ENCODE results near the gene CPHXL2.

Gene CPHXL2

DNA sequence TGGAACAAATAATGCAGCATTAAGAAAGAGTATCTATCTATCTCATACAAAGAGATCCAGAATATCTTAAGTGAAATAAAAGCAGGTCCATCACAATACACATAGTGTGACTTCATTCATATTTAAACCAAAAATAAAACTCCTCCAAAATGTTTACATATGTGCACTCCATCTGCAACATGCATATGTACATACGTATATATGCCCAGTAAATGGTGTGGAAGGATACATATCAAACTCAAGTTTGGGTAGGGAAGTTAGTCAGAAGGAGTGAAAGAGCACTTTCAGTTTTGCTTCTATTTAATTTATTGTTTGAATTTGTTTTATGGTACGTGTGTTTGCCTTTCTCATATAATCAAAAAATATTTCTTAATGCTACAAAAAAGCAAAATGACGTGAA lies 41.8 kb downstream of the CPHXL2 start:
- no peak for DNase-seq

- DNase-seq: no peak
These were observed 44.0 kb downstream of the CPHXL2 start for GRCh38 chr16:75632857-75633256.

GRCh38 chr16:75630052-75630451 lies 46.8 kb downstream of the CPHXL2 start:
- DNase-seq: no peak

DNA sequence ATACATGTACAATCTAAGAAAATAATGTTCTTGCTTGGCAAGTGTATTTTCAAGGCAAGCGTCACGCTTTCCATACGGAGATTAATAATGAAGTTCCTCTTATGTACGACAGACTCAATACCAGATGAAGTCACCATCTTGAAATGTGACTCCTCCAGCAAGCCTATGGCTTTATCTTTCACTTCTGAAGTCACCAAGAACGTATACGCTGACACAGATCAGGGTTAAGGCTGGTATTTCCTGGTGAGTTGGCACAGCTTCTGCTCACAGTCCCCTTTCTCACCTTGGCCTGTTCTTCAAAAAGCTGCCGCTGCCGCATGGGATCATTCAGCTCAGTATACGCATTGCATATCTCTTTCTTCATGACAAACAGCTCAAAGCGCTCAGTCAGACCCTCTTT lies 47.7 kb downstream of the CPHXL2 start:
- DNase-seq: no peak

GRCh38 chr16:75628351-75628750 lies 48.5 kb downstream of the CPHXL2 start:
- no peak for DNase-seq

- no peak for DNase-seq
These were observed 49.0 kb downstream of the CPHXL2 start for GRCh38 chr16:75627851-75628250.

- no peak for DNase-seq
These were observed 50.0 kb downstream of the CPHXL2 start for GRCh38 chr16:75626806-75627205.

DNA sequence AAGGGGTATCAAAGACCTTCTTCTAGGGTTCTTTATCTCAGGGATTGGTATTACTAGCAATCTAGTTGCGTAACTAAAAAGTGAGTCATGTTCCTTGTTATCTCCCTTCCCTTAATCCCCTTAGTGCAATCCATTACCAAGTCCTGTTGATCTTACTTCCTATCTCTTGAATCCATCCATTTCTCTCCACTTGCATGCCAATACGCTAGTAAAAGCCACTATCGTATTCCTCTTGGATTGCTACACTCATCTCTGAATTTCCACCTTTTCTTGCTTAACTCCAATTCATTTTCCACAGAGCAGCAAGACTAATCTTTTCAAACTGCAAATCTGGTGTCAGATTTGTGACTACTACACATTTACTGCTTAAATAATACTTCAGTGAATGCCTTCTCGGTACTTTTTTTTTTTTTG lies 51.9 kb downstream of the CPHXL2 start:
- peak; percentile 25 for DNase-seq

DNA sequence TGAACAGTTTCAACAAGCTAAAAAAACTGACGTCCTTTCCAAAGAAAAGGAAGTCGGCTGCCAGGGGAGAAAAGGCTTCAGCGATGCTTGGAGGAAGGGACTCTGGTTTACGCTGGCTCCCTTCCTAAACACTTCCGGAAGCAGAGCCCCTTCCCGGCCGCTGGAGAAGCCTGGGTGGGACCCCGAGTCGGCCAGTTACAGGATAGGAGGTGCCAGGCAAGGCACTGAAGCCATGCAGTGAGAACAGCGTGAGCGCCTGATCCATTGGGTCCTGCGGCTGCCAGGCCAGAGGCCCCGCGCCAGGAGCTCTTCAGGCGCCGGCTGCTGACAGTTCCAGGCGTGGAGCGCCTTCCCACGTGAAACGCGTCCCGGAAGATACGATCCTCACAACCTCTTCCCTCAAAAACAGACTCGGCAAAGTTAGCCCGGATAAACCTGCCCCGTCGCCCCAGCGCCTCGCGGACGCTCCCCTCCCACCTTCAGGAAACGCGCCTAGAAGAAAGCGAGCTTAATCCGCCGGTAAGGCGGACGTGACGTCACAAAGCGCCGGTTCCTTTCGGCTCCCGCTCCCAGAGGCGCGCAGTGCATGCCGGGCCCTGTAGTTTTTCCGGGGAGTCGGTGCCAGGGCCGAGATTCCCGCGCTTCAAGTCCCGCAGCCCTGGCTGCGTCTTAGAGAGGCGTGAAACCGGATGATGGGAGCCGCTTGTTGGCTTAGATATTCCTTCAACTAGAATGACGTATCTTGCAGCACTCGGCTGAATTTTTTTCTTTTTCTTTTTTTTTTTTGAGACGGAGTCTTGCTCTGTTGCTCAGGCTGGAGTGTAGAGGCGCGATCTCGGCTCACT lies 53.8 kb downstream of the CPHXL2 start, which contains the start of gene ADAT1:
ADAT1 (minus strand) TSS at position 521 of the 845 bp plus-strand sequence. CDS start 2,482 bp downstream, outside the sequence.
- peak; percentile 98 for DNase-seq

- DNase-seq: no peak
These were observed 55.7 kb downstream of the CPHXL2 start for GRCh38 chr16:75621170-75621477.

DNA sequence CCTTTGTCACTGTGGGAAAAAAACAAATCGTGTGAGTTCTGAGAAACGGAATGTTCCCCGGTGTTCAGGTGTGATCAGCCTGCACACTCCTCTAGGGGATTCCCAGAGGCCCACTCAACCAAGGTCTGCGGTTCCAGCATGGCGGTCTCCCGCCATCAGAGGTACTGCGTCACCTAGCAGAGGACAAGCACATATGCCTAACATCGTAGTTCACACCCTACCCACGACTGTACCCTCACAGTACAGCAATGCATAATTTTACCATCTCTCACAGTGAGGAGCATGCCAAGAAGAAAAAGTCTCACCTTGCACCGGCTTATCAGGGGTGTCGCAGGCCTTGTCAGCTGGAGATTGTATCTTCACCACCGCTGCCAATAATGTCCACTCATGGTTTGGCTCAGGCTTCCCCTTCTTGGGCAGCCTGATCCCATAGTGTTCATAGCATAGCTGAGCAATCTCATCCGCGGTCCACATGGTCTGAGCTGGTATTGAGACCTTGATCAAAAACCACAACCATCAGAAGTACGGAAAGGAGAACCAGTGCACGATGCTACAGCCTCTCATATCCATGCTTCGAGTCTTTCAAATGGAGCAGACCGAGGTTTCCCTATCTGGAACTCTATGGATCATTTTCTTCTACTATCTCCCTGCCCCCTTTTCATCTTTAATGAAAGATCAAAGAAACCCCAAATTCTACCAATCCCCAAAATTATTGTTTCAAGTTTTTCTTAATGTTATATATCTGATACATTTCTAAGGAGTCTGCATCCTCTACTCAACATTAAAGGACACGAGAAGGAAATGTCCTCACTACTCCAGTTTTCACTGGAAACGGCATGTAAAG lies 56.3 kb downstream of the CPHXL2 start:
- no peak for DNase-seq

GRCh38 chr16:75618780-75619179 lies 58.0 kb downstream of the CPHXL2 start:
- no peak for DNase-seq

- DNase-seq: no peak
These were observed 59.7 kb downstream of the CPHXL2 start for GRCh38 chr16:75617121-75617520.

- no peak for DNase-seq
These were observed 60.2 kb downstream of the CPHXL2 start for GRCh38 chr16:75616521-75617010.

DNA sequence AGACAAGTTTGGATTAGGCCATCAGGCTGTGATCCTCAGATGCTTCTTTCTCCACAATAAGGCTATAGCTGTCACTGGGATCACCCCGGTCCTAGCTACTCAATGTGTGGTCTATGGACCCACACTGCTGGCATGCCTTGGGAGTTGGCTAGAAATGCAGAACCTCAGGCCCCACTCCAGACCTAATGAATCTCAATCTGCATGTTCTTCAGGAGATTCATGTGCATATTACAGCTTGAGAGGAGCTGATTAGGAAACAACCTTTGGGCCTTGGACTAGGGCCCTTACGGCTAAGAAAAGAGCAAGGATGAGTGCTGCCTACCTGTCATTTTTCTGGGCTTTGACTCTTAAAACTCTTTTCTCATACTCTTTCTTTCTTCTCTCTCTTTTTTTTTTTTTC lies 61.2 kb downstream of the CPHXL2 start:
- no peak for DNase-seq

- DNase-seq: peak; percentile 18
These were observed 62.5 kb downstream of the CPHXL2 start for GRCh38 chr16:75614066-75614897.
